Adipose tissue (tissue), 3 donors: ENCODE data around the gene UGT2A3. TPM values are rescaled to one million over a fixed set of nuclear protein-coding genes. Genes with fewer than 3 reads are reported as not detected.

ENCODE experiments used
- polyA plus RNA-seq, 3 donors: library from polyadenylated mRNA; stranded (reverse); fragments of 200-250 nt; gene quantifications; one replicate each; pipeline ENCODE4 v1.2.3, GENCODE V29; 2013
- donor health status: healthy with polysubstance abuse.
- donor health status: Bipolar disorder and iron deficiency.
- donor health status: healthy.

Gene UGT2A3
- polyA plus RNA-seq, 3 donors, result 0.04 to 26.1 (median 0.22) TPM

Other genes starting within 250 kb of the UGT2A3 start
- not detected for gene UGT2B10, start 135.8 kb downstream of the UGT2A3 start, polyA plus RNA-seq
- 1 to 10 TPM in 1 of 3 donors, not detected in 2; 8.0 TPM for gene UGT2B7, start 144.7 kb upstream of the UGT2A3 start, polyA plus RNA-seq